IPS-NIHi11 (cell line): ENCODE results near the gene SMPD2.

Experiments used
- DNase-seq: peaks from one replicate; pipeline ENCODE4 v3.0.0; 2012; ENCODE audit warnings: mixed read lengths, low spot score

SMPD2 gene

DNA sequence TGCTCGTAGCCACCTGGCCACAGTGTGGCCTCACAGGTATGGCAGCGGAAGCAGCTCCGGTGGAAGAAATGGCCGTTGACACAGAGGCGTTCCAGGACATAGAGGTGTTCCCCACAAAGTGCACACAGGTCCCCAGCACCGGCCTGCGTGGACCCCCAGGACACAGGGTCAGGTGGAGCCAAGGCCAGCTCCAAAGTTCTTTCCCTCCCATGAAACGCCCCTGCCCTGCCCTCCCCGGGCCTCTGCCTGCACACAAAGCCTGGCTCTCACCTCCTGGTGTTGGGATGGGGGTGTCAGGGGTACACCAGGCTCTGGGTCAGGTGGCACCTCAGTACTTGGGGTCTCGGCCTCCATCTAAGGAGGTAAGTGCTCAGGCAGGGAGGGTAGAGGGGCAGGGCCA is 6.6 kb downstream of the SMPD2 start:
- no peak for DNase-seq

DNA sequence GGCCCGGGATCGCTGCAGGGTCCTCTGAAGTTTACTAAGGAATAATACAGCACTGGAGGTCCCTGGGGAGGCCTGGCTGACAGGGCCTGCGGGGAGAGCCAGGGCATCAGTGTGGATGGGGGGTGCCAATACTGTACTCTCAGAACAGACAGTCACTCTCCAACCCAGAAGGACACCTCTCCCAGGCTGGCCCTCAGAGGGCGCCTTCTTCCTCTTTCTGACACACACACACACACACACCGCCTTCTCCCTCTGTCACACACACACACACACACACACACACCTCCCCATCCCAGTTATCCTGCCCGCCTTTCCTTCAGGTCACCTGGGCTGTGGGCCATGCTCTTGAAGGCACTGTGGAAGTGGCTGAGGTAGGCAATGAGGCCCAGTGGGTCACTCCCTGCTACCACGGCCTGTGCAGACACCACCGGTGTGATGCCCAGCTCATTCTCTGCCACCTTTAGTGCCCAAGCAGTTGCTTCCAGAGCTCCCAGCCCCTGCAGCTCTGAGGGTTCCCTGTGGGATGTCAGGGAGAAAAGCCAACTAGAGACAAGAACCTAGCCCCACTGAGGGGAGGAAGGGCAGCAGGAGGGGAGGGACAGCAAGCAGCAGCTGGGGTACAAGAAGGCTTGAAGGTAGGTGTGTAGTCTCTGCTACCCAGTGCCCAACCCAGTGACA is 7.5 kb downstream of the SMPD2 start:
- no peak for DNase-seq

DNA sequence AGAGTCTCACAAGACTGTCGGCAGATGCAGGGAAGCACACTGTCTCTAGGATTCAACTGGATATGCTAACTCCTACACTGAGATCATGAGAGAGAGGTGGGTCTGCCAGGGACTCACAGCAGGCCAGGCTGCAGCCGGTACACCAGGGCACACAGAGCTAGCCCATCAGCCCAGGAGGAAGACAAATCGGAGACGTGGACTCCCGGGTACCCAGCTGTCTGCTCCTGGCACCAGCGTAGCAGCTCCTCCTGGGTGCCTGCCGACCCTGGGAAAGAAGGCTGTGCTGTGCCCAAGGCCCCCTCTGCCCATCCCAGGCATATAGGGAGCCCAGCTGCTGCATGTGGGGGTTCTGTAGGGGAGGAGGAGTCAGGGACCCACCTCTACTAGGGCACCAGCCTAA is 8.1 kb downstream of the SMPD2 start:
- no peak for DNase-seq

DNA sequence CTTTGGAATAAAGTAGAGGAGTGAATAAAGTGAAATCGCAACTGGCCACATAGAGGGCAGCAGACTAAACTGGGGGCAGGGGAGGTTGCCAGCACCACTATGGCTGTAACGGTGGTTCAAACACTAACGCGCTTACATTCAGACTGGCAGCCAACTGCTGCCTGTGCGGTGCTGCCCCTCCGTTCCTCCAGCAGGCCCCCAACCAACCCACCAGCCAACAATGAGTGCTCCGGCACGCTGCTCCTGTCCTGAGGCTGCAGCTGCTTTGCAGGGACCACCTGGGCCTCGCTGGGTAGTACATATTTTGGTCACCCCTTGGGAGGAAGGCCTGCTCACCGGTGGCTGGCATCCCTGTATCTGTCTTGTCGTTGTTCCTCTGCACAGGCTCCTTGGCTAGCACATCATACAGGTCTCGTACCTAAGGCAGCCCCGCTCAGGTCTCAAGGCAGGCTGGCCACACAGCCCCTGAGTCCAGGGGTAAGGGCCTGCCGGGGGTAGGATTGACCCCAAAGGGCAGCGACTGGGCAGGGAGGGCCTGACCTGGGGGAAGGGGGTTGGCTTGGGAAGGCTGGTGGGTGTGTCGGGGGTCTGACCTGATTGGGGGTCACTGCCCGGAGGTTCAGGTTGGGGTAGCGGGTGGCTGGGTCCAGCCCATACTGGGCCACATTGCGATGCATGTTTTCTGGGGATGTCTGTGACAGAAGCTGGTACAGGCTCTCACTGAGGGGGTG is 8.7 kb downstream of the SMPD2 start:
- DNase-seq = no peak

DNA sequence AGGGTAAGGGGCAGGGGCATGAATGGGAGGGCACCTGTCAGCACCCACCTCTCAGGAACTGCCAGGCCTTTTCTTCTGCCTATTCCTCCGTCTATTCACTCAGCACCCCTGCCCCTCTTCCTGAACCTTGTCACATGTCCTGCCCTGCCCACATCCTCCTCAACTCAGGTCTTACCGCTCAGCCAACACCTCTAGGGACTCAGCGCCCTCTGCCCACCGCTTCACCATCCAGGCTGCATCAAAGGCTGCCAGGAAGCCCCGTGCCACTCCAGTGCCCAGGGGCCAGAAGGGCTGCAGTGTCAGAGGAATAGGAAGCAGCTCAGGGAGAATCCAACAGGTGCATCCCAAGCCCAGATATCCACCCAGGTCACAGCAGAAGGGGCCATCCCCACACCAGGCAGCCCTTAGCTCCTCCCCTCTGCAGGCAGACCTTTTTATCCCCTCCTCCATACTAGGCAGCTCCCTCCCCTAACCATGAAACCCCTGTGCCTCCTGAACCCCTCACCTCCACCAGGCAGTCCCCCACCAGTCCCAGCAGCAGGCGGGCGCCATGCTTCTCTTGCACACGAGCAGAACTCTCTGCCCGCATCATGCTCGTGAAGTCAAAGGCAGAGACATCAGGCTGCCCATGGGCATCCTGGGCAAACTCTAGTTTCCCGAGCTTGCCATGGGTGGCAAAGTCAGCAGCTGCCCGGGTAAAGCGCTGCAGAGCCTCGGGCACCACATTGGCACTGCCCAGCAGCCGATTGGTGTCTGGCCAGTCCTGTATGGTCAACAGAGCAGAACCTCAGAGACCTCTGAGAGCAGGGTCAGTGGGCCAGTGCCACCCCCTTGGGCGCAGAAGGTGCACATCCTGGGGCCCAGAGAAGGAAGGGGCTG is 9.5 kb downstream of the SMPD2 start:
- DNase-seq = no peak

DNA sequence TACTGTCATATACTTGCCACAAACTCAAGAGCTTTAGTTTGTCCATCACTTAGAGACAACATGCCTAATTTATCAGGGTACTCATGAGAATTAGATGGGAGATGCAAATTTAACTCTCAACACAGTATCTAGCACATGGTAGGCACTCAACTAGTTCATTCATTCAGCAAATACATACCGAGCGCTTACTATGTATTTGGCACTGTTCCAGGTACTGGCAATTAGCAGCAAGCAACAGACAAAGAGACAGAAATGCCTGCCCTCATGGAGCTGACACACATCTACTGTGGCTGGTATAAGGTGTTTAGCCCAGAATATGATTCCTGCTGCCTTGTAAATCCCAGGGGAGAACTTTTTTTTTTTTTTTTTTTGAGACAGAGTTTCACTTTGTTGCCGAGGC is 10.3 kb downstream of the SMPD2 start:
- DNase-seq = no peak

DNA sequence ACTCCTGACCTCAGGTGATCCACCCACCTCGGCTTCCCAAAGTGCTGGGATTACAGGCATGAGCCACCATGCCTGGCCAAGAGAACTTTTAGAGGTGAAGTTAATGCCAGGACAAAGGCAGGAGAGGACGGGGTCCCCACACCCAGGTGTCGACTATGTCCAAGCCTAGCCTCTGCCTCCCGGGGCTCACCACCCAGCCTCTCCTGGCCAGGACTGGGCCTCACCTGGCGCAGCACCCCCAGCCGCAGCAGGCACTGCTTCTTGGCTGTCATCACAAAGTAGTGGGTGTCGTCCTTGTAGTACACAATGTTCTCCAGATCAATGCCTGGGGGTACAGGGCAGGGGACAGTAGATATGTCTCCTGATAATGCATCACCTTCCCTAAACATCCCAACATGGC is 10.9 kb downstream of the SMPD2 start:
- no peak for DNase-seq

DNA sequence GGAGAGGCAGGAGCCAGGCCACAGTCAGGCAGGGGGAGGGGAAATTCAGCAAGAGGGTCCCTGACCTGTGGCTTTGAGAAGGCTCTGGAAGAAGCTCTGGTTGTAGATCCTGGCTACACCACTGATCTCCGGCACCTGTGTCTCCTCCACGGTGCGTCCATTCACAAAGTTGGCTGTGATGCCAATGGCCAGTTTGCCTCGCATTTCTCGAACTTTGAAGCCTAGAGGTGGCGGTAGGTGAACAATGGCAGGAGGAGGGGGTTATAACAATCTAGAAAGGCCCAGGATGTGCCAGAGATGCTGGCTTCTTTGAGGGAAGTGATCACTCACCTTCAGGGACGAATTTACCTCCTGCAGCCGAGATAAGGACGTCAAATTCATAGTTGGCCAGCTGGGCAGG is 11.7 kb downstream of the SMPD2 start:
- no peak for DNase-seq

DNA sequence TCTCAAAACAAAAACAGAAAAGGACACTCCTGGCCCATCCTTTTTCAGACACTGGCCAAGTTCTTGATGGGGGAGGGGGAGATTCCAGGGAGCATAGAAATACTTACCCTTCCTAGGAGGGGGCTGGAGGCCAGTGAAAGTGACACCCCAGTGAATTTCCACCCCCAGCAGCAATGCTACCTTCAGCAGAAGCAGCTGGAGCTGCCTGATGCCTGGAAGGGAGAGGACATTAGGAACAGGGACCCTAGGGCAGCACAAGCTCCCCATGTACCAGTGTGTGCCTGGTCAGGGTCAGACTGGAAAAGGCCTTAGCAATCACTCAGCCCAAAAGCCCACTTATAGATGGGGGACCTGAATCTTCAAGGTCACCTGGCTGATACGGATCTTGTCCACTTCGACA is 12.6 kb downstream of the SMPD2 start:
- DNase-seq = no peak

DNA sequence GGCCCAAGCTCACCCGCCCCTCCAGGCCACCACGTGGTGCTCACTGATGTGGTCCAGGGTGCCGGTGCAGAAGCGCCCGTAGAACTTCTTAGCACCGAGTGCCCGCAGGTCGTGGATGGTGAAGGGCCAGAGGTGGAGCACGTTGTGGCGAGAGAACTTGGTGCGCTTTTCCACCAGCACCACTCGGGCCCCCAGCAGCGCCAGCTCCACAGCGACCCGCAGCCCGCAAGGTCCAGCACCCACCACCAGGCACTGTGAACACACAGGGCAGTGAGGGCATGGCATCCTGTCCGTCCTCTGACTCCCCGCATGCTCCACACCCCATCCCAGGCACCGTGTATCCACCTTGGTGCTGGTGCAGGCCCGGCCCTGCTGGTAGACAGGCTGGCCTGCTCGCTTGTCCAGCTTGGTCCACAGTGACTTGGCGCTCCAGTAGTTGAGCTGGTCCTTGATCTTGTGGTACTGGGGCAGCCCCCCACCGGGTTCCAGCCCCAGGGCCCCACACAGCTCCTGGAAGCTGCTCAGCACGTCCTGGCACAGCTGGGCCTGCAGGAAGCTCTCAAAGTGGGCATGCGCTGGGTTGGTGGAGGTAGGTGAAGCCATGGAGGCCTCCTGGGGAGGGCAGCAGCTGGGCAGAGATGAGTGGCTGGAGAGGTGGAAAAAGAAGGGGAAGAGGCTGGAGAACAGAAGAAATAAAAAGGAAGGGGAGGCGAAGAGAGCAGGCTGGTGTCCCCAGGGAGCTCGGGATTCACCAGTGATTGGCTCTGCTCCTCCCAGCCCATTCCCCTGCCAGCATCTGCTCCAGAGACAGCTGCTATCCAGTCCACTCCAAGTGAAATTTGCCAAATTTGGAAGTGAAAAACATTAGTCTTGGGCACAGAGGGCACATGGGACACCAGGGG is 13.3 kb downstream of the SMPD2 start:
- no peak for DNase-seq

DNA sequence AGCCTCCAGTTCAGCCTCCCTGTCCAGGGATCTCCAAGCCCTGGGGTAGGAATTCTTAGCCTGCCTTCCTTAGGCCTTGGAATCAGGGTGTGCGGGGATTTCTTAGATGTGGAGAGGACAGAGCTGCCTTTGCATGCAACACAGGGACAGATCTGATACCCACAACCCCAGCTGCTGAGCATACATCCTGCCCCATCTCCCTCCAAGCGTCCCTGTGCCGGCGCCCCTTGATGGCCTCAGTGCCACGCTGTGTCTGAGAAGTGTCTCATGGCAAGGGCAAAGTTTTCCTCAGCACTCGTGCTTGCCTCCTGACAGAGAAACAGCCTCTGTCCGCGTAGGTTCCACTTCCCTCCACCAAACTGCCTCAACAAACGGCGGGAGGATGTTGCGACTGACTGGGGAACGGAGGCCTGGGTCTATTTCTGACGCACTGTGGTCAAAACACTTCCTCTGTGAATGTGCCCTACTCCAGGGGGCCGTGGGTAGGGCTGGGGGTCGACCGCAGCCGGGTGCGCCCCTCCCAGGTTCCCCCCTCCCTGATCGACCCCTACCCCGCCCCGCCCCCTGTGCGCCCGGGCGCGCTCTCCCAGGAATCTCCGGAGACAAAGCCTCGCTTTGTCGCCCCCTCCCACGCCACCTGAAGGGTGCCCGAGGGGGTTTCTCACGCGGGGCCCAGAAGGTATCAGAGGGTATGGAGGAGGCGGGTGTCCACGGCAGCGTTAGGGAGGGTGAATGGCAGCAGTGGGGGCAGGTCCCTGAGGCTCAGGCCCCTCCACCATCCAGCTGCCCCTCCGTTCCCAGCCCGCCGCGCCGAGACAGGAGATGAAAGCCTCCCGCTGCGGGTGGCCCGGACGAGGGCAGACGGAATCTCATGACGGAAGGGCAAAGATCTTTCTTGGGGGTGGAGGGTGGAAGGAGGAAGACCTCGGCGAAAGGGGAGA is 14.2 kb downstream of the SMPD2 start:
- DNase-seq = no peak

DNA sequence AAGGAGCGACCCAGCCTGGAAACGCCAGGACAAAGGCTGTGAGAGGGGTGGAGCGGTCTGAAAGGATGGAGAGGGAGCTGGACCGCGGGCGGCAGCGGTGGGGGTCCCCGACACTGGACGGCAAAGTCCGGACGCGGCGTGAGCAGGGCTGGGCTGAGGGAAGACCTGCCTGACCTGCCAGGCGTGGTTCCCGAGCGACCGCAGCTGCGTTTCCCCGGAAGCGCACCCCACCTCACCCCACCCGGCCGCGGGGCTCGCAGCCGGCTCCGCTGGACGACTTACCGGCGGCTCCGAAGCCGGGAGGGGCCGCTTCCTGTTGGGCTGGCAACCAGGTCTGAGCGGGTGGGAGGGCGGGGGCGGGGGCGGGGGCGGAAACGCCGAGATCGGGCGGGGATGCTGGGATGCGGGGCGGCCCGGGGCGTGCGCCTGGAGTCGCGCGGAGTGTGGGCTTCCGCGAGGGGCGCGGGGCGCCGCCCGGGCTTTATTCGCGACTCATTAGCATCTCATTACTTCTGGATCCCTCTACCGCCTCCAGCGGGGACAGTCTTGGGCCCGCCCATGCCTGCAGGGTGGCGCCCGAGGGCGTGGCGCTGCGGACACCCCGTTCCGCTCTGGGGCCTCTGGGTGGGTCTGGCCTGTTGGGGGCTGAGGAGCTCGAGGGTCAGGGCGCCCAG is 15.1 kb downstream of the SMPD2 start, which contains the start of gene MICAL1:
TSS of gene MICAL1 (minus strand) at position 336 of the 674 bp plus-strand sequence. CDS start 1,576 bp downstream, outside the sequence.
- DNase-seq = peak; percentile 83

DNA sequence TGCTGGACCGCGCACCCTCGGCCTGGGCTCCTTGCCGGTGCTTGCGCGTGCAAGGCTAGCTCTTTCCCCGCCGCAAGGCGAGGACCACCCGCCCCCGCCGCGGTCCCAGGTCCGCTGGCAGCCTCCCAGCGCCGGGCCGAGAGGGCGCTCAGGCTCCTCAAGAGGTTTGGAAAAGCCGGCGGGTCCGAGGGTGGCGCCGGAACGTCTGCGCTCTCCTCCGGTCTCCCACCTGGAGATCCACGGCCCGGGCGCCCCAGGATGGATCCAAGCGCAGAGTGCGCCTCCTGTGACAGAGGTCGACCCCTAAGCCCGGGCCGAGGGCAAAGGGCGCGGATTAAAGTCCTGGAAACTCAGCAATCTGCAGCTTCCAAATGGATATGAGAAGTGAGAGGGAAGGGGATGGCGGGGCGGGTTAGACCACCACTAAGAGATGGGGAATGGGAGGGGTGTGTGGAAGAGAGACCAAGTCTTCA is 15.6 kb downstream of the SMPD2 start:
- DNase-seq = peak; percentile 60

DNA sequence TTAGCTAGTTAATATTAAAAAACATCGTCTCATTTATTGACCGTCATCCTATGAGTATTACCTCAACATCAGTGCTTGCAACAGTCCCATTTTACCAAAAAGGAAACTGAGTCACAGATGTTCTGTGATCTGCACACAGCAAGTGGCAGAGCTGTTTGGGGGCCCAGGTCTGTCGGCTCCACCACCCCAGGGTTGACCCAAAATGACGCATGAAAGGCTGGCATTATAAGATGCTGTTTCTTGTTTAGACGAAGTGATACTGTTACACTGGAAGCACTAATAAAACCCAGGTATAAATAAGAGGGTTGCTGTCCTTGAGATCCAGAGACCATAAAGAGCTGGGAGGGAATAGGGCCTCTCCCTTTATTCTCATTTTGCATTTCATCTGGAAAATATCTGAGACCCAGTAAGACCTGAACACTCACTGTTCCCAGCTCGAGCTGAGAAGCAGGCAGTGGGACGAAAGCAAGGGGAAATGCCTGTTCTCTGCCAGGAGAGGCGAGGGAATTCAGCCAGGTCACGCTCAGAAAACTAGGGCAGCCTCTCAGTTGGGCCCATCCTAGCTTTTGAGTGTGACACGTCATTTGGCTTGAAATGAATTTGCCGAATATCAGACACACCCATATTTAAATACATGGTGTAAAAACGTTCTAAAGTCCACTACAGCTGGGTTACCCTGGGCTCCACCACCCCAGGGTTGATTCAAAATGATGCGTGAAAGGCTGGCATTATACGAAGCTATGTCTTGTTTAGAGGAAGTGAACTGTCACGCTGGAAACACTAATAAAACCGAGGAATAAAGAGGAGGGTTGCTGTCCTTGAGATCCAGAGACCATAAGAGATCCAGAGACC is 16.4 kb downstream of the SMPD2 start:
- no peak for DNase-seq

DNA sequence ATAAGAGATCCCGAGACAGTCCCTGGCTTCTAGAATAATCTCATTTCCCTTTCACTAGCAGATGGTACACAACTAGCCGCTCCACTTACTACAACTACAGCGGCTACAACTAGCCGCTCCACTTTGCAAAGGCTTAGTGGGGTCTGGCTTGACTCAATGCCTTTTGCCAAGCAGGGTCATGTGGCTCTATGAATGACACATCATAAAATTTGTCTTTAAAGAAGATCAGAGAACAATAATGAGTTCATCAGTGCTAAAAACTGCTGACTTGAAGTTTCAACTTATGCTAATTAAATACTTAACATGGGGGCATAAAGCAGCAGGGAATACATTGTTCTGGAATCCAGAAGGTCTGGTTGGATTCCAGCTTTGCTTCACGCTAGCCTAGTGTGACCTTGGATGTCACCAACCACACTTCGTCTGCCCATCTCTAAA is 17.1 kb downstream of the SMPD2 start:
- no peak for DNase-seq

DNA sequence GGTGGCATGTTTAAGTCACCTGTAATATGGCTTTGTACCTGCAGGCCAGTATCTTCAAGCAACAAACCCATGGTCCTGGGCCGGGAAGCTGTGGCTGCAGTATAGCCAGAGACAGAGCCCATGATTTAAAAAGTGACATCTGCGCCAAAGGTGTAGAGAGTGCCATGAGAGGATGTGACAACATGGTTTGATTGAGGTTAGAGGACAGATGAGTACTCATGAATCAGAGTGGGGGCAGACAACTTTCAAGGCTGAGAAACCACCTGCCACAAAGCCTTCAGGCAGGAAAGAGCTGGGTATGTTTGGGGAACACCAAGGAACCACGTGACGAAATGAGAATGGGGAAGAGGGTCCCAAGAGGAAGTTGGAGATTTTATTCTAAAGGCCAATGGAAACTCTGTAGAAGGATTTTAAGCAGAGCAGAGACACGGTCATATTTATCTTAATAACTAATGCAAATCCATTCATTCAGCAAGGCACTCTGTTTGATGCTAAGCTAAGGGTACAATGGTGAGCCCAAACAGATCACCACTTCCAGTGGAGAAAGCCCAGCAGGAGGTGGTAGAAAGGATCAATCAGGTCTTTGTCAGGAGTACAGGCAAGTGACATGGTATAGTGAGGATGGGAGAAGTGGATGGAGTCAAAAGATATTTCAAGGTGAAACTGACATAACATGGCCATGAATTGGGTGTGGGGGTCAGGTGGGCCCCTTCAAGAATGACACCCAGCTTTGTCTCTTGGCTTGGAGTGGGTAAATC is 18.4 kb downstream of the SMPD2 start:
- DNase-seq = no peak

DNA sequence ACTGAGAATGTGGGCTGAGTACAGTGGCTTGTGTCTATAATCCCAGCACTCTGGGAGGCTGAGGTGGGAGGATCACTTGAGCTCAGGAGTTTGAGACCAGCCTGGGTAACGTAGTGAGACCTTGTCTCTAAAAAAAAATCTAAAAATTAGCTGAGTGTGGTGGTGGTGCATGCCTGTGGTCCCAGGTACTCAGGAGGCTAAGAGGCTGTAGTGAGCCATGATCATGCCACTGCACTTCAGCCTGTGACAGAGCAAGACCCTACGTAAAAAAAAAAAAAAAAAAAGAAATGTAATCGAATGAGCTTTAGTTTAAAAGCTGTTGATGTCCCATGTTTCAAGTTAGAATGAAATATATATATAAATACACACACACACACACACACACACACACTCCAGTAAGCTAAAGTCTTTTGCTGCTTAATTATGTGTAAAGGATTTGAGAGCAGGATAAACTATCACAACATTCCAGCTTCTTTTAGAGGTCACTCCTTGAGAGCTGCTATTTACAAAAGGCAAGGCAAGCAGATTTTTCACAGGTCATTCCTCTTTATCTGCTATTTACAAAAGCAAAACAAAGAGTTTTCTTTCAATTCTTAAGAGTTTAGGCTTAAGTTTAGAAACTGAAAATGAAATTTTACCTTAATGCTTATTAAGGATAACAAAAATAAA is 19.8 kb downstream of the SMPD2 start:
- DNase-seq = no peak
